ENCODE measurements around the gene UBN1.

The UBN1 gene

DNA sequence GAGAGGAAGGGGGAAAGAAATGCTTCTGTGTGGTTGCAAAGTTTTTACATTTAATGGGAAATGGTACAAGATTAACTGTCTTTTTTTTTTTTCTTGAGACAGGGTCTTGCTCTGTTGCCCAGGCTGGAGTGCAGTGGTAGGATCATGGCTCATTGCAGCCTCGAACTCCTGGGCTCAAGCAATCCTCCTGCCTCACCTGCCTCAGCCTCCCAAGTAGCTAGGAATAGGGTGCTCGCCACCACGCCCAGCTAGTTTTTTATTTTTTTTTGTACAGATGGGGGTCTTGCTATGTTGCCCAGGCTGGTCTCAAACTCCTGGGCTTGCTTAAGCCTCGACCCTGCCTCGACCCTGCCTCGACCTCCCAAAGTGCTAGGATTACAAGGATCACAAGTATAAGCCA, 41.0 kb upstream of the UBN1 start:
- DNase-seq (ENCODE audit: low spot score): no peak
- Mint-ChIP-seq H3K4me3 (no peak overlapping the region), H3K9me3 (no peaks in the 10 kb centered on the region), H3K27me3 (ENCODE audit: low read depth) (no peaks in the 10 kb centered on the region), H3K36me3 (ENCODE audit: low read depth) (peaks cover 33% of the 10 kb centered on the region), H3K4me1 (ENCODE audit: low read depth) (peaks cover 5% of the 10 kb centered on the region), H3K27ac (no peak overlapping the region)

DNA sequence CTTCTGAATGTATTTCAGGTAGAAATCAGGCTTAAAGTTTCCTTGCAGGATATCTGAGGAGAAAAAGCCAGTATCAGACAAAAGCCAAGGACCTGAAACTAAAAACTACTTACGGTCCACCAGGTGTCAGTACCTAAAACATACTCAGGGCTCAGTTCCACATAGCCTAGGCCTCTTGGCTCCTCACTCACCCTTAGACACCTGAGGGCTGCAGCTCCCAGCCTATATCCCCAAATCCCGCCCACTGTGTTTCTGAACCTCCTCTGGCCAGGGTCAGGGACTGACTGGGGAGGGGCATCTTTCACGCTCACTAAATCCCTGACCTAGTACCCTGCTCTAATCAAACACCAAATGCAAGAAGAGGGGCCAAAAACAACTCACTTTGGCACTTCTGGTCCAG, 36.0 kb upstream of the UBN1 start:
- DNase-seq (ENCODE audit: low spot score): no peak
- no peaks in the 10 kb centered on the region for H3K27me3 Mint-ChIP-seq (ENCODE audit: low read depth)
- H3K4me1 Mint-ChIP-seq (ENCODE audit: low read depth): no peaks in the 10 kb centered on the region
- no peaks in the 10 kb centered on the region for H3K9me3 Mint-ChIP-seq
- peaks cover 52% of the 10 kb centered on the region for H3K36me3 Mint-ChIP-seq (ENCODE audit: low read depth)
- no peak overlapping the region for H3K4me3 Mint-ChIP-seq
- no peak overlapping the region for H3K27ac Mint-ChIP-seq

- no peaks in the 10 kb centered on the region for H3K4me1 Mint-ChIP-seq (ENCODE audit: low read depth)
- DNase-seq (ENCODE audit: low spot score): no peak
- H3K4me3 Mint-ChIP-seq: no peak overlapping the region
- H3K27ac Mint-ChIP-seq: peak overlapping the region; percentile 23
- H3K27me3 Mint-ChIP-seq (ENCODE audit: low read depth): no peaks in the 10 kb centered on the region
- peaks cover 53% of the 10 kb centered on the region for H3K36me3 Mint-ChIP-seq (ENCODE audit: low read depth)
- H3K9me3 Mint-ChIP-seq: no peaks in the 10 kb centered on the region
Measured at GRCh38 chr16:4811773-4812172, 35.5 kb upstream of the UBN1 start.

- Mint-ChIP-seq H3K9me3 (no peaks in the 10 kb centered on the region), H3K36me3 (ENCODE audit: low read depth) (peaks cover 50% of the 10 kb centered on the region), H3K4me3 (no peak overlapping the region), H3K4me1 (ENCODE audit: low read depth) (no peaks in the 10 kb centered on the region), H3K27ac (no peak overlapping the region), H3K27me3 (ENCODE audit: low read depth) (no peaks in the 10 kb centered on the region)
- DNase-seq (ENCODE audit: low spot score): no peak
Measured at GRCh38 chr16:4813251-4814003, 33.9 kb upstream of the UBN1 start.

DNA sequence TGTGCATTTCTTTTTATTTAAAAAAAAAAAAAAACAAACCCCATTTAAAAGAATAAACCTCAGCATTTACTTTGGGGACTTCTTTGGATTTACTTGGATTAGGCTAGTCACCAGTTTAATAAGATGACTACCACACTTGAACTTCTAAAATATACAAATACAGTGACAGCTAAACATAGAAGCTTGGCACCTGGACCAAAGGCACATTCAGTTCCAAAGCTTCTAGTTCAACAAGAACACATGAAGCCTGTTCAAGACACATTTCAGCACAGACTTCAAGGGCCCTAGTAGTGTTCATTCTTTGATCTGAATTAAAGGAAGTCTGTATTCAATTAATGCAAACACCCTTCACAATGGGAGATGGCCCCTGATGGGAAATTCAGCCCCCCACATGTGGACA, 33.2 kb upstream of the UBN1 start:
- H3K36me3 Mint-ChIP-seq (ENCODE audit: low read depth): peaks cover 52% of the 10 kb centered on the region
- H3K27me3 Mint-ChIP-seq (ENCODE audit: low read depth): no peaks in the 10 kb centered on the region
- H3K9me3 Mint-ChIP-seq: no peaks in the 10 kb centered on the region
- H3K4me1 Mint-ChIP-seq (ENCODE audit: low read depth): no peaks in the 10 kb centered on the region
- DNase-seq (ENCODE audit: low spot score): no peak
- no peak overlapping the region for H3K4me3 Mint-ChIP-seq
- no peak overlapping the region for H3K27ac Mint-ChIP-seq

GRCh38 chr16:4814542-4815173, 32.6 kb upstream of the UBN1 start:
- H3K36me3 Mint-ChIP-seq (ENCODE audit: low read depth): peaks cover 52% of the 10 kb centered on the region
- H3K4me1 Mint-ChIP-seq (ENCODE audit: low read depth): no peaks in the 10 kb centered on the region
- no peak overlapping the region for H3K4me3 Mint-ChIP-seq
- H3K27ac Mint-ChIP-seq: no peak overlapping the region
- no peaks in the 10 kb centered on the region for H3K27me3 Mint-ChIP-seq (ENCODE audit: low read depth)
- no peaks in the 10 kb centered on the region for H3K9me3 Mint-ChIP-seq
- no peak for DNase-seq (ENCODE audit: low spot score)

GRCh38 chr16:4820652-4821051, 26.6 kb upstream of the UBN1 start:
- Mint-ChIP-seq H3K36me3 (ENCODE audit: low read depth) (peaks cover 45% of the 10 kb centered on the region), H3K4me1 (ENCODE audit: low read depth) (no peaks in the 10 kb centered on the region), H3K27ac (no peak overlapping the region), H3K27me3 (ENCODE audit: low read depth) (no peaks in the 10 kb centered on the region), H3K4me3 (no peak overlapping the region), H3K9me3 (no peaks in the 10 kb centered on the region)
- no peak for DNase-seq (ENCODE audit: low spot score)

GRCh38 chr16:4825196-4825595, 22.1 kb upstream of the UBN1 start:
- no peaks in the 10 kb centered on the region for H3K4me1 Mint-ChIP-seq (ENCODE audit: low read depth)
- no peak overlapping the region for H3K27ac Mint-ChIP-seq
- no peak overlapping the region for H3K4me3 Mint-ChIP-seq
- no peaks in the 10 kb centered on the region for H3K9me3 Mint-ChIP-seq
- no peak for DNase-seq (ENCODE audit: low spot score)
- peaks cover 40% of the 10 kb centered on the region for H3K36me3 Mint-ChIP-seq (ENCODE audit: low read depth)
- no peaks in the 10 kb centered on the region for H3K27me3 Mint-ChIP-seq (ENCODE audit: low read depth)

DNA sequence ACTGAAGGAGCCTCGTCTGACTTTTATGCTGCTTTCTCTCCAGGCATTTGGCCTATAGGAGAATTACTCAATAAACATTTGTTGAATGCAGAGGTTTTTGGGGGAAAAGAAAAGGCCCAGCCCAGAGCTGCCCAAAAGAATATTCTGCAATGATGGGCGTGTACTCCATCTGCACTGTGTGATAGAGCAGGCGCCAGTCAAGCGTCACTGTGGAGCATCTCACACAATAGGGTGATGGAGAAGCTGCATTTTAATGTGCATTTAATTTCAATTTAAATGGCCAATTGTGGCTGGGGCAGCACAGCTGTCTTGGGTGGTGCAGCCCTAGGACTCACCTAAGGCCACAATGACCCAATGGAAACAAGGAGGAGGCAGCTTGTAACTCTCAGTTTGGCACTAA, 20.8 kb upstream of the UBN1 start:
- DNase-seq (ENCODE audit: low spot score): no peak
- Mint-ChIP-seq H3K4me3 (no peak overlapping the region), H3K9me3 (no peaks in the 10 kb centered on the region), H3K27me3 (ENCODE audit: low read depth) (no peaks in the 10 kb centered on the region), H3K36me3 (ENCODE audit: low read depth) (peaks cover 48% of the 10 kb centered on the region), H3K4me1 (ENCODE audit: low read depth) (no peaks in the 10 kb centered on the region), H3K27ac (no peak overlapping the region)

GRCh38 chr16:4826980-4827379, 20.3 kb upstream of the UBN1 start:
- no peak overlapping the region for H3K27ac Mint-ChIP-seq
- H3K36me3 Mint-ChIP-seq (ENCODE audit: low read depth): peaks cover 47% of the 10 kb centered on the region
- H3K9me3 Mint-ChIP-seq: no peaks in the 10 kb centered on the region
- DNase-seq (ENCODE audit: low spot score): no peak
- H3K4me3 Mint-ChIP-seq: no peak overlapping the region
- H3K27me3 Mint-ChIP-seq (ENCODE audit: low read depth): no peaks in the 10 kb centered on the region
- no peaks in the 10 kb centered on the region for H3K4me1 Mint-ChIP-seq (ENCODE audit: low read depth)

- Mint-ChIP-seq H3K9me3 (no peaks in the 10 kb centered on the region), H3K36me3 (ENCODE audit: low read depth) (peaks cover 46% of the 10 kb centered on the region), H3K4me3 (no peak overlapping the region), H3K27ac (no peak overlapping the region), H3K27me3 (ENCODE audit: low read depth) (no peaks in the 10 kb centered on the region), H3K4me1 (ENCODE audit: low read depth) (no peaks in the 10 kb centered on the region)
- DNase-seq (ENCODE audit: low spot score): no peak
Measured at GRCh38 chr16:4828567-4829321, 18.5 kb upstream of the UBN1 start.

GRCh38 chr16:4830408-4830807, 16.9 kb upstream of the UBN1 start:
- Mint-ChIP-seq H3K4me3 (no peak overlapping the region), H3K27me3 (ENCODE audit: low read depth) (no peaks in the 10 kb centered on the region), H3K27ac (no peak overlapping the region), H3K36me3 (ENCODE audit: low read depth) (peaks cover 37% of the 10 kb centered on the region), H3K4me1 (ENCODE audit: low read depth) (no peaks in the 10 kb centered on the region), H3K9me3 (no peaks in the 10 kb centered on the region)
- no peak for DNase-seq (ENCODE audit: low spot score)

DNA sequence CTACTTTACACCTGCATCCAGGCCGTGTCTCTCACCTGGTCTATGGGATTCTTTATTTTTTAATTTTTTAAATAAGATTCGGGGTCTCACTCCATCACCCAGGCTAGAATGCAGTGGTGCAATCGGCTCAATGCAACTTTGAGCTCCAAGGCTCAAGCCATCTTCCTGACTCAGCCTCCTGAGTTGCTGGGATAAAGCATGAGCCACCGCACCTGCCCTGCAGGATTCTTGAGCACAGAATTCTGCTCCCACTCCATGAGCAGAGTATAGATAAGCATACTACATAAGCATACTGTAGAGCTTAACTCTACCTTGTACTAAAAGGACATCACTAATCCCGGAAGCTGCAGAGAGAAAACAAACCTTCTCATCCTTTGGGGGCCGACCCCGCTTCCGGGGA, 15.7 kb upstream of the UBN1 start:
- Mint-ChIP-seq H3K27ac (no peak overlapping the region), H3K4me3 (no peak overlapping the region), H3K4me1 (ENCODE audit: low read depth) (no peaks in the 10 kb centered on the region), H3K9me3 (no peaks in the 10 kb centered on the region), H3K36me3 (ENCODE audit: low read depth) (peaks cover 41% of the 10 kb centered on the region), H3K27me3 (ENCODE audit: low read depth) (no peaks in the 10 kb centered on the region)
- no peak for DNase-seq (ENCODE audit: low spot score)

DNA sequence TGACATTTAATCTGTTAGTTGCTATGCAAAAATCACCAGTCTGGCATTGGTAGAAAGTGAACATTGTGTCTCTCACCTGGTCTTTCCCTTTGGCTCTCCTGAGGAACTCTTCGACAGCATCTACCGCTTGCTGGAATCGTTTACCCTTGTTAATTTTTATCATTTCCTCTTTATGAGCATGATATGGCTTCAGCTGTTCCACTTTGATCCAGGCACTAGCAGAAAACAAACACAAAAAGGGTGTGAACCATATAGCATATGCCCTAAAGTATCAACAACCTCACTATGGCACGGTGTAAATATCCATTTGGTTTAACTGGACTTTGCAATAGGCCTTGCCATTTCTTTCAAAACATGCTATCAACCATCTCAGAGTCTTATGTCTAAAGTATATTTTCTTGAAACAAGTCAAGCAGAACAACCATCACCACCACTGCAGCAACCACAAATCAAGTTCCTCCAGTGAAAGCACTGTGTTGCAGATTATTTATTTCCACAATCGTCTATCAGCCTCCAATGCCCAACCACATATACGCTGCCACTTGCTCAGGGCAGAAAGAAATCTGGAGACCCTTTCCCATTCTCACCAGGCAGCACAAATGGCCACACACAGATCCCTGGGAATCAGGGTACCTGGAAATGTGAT, 14.5 kb upstream of the UBN1 start:
- H3K27ac Mint-ChIP-seq: no peak overlapping the region
- no peak overlapping the region for H3K4me3 Mint-ChIP-seq
- H3K4me1 Mint-ChIP-seq (ENCODE audit: low read depth): no peaks in the 10 kb centered on the region
- no peaks in the 10 kb centered on the region for H3K9me3 Mint-ChIP-seq
- no peaks in the 10 kb centered on the region for H3K27me3 Mint-ChIP-seq (ENCODE audit: low read depth)
- peaks cover 42% of the 10 kb centered on the region for H3K36me3 Mint-ChIP-seq (ENCODE audit: low read depth)
- DNase-seq (ENCODE audit: low spot score): no peak

Data from T-helper 2 cell treated with Interferon-gamma antibody and Interleukin-4, amounts not matched to agents 5 μg/mL and 100 μg/mL, for 36 hours (primary cell).